Endothelial cell of hepatic sinusoid (primary cell): ENCODE data around the gene KCNN2.

Experiments
- in situ Hi-C: cut with HindIII; loops from 2 replicates; pipeline ENCODE4 v1.10.0; 2017; ENCODE audit warnings: low sequenced_read_pairs

Gene KCNN2

GRCh38 chr5:114362197-114362976 is 517 bp downstream of the KCNN2 start:
- in situ Hi-C loops, result no loop called here

- in situ Hi-C loops, result no loop called here
Measured at GRCh38 chr5:114362977-114363761, 1.3 kb downstream of the KCNN2 start.

GRCh38 chr5:114363837-114364236 is 2.0 kb downstream of the KCNN2 start:
- in situ Hi-C loops, result no loop called here

GRCh38 chr5:114367029-114367428 is 5.2 kb downstream of the KCNN2 start:
- in situ Hi-C loops, result no loop called here

- in situ Hi-C loops, result loop anchor here (5.0 kb wide), 1 partner anchor 97 kb away; no protein-coding TSS in a partner anchor
Measured at GRCh38 chr5:114369680-114370417, 8.0 kb downstream of the KCNN2 start.

GRCh38 chr5:114377050-114377844 is 15.4 kb downstream of the KCNN2 start:
- in situ Hi-C loops, result no loop called here

GRCh38 chr5:114377946-114378345 is 16.1 kb downstream of the KCNN2 start:
- in situ Hi-C loops, result no loop called here

- in situ Hi-C loops, result no loop called here
Measured at GRCh38 chr5:114380721-114381120, 18.9 kb downstream of the KCNN2 start.

GRCh38 chr5:114387433-114387832 is 25.6 kb downstream of the KCNN2 start:
- in situ Hi-C loops, result no loop called here

GRCh38 chr5:114390431-114390830 is 28.6 kb downstream of the KCNN2 start:
- in situ Hi-C loops, result no loop called here

- in situ Hi-C loops, result no loop called here
Measured at GRCh38 chr5:114391321-114391720, 29.5 kb downstream of the KCNN2 start.

GRCh38 chr5:114393159-114393558 is 31.3 kb downstream of the KCNN2 start:
- in situ Hi-C loops, result no loop called here

GRCh38 chr5:114402206-114402605 is 40.3 kb downstream of the KCNN2 start:
- in situ Hi-C loops, result no loop called here

- in situ Hi-C loops, result no loop called here
Measured at GRCh38 chr5:114407783-114408182, 45.9 kb downstream of the KCNN2 start.

- in situ Hi-C loops, result no loop called here
Measured at GRCh38 chr5:114408847-114409246, 47.0 kb downstream of the KCNN2 start.

- in situ Hi-C loops, result no loop called here
Measured at GRCh38 chr5:114411380-114411931, 49.6 kb downstream of the KCNN2 start.

- in situ Hi-C loops, result no loop called here
Measured at GRCh38 chr5:114412510-114413171, 50.8 kb downstream of the KCNN2 start.

- in situ Hi-C loops, result no loop called here
Measured at GRCh38 chr5:114415760-114416159, 53.9 kb downstream of the KCNN2 start.

GRCh38 chr5:114416254-114416653 is 54.4 kb downstream of the KCNN2 start:
- in situ Hi-C loops, result no loop called here

- in situ Hi-C loops, result no loop called here
Measured at GRCh38 chr5:114417519-114417918, 55.6 kb downstream of the KCNN2 start.
